ENCODE results near the gene ACTR6. TPM values are rescaled to one million over a fixed set of nuclear protein-coding genes. Genes with fewer than 3 reads are reported as not detected.
A peak's percentile ranks its signal among the peaks of the same experiment; 100 is the strongest.

Gene ACTR6
- total and polyA plus RNA-seq, 2 of the 4 experiments (the other 2 are of a cell fraction) = 9.7 to 10.2 TPM

DNA sequence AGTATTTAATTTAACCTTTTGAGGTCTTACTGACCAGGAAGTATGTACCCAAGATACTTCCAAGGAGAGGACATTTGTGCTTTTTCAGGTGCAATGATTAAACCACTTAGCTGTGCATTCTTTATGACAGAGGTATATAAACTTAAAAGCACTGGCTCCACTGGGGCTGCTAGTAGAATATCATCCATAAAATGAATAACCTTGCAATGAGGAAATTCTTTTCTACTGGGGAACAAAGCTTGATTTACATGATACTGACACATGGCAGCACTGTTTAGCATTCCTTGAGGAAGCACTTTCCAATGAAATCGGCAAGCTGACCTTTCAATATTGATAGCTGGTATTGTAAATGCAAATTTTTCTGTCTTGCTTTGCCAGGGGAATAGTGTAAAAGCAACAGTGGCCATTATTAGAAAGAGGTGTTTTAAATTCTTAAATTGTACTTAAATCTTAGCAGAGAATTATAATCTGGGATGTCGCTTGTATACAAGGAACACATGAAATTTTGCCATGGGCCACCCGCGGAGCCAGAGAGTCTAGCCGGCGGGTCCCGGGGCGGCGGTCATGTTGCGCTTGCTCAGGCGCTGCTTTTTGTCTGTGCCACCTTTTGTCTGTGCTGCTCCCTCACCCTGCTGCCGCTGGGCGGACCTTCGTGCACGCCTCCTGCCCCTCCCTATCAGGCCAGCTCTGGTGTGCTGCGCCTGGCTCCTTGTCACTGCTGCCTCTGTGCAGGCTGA lies 37.0 kb upstream of the ACTR6 start:
- intact Hi-C loops (cut with micrococcal nuclease) = no loop called here

More for the DNA sequence above, 37.0 kb upstream of the ACTR6 start:
- H3K56ac ChIP-seq (ENCODE audit: extremely low read depth, insufficient read depth, low read length) = no peak overlapping the region
- WGBS, 2 experiments (ENCODE audit: extremely low coverage in 2 of 2, insufficient read length in 1 of 2) = 1% methylated on average over 12 of the region's 16 CpGs; no CpG with 5 or more reads in 1 of the 2 experiments
- no peaks in the 10 kb centered on the region for H3K36me3 ChIP-seq (ENCODE audit: control insufficient read depth, insufficient read depth, low read length)
- H3K18ac ChIP-seq (ENCODE audit: low read depth, low read length) = no peak overlapping the region
- no peak overlapping the region for H3K23ac ChIP-seq (ENCODE audit: low read depth, low read length)
- ChIA-PET POLR2A (ENCODE audit: unreplicated experiment) (no interaction called here), CTCF (interaction anchor here (1.0 to 1.5 kb wide), 2 partner anchors 9 to 37 kb away, joined by 3 to 5 read pairs; partner anchors contain the start of gene ACTR6)
- TF ChIP-seq NFE2L2 (IDR thresholded peaks at IDR 0.05; ENCODE audit: low read depth, low read length) = no peak
- TF ChIP-seq MXI1 (IDR thresholded peaks at IDR 0.05; ENCODE audit: borderline replicate concordance, low read depth, low read length) = no peak
- no peak for TF ChIP-seq CHD1 (IDR thresholded peaks at IDR 0.05; ENCODE audit: low read depth, low read length)
- TF ChIP-seq, protein P1, sequence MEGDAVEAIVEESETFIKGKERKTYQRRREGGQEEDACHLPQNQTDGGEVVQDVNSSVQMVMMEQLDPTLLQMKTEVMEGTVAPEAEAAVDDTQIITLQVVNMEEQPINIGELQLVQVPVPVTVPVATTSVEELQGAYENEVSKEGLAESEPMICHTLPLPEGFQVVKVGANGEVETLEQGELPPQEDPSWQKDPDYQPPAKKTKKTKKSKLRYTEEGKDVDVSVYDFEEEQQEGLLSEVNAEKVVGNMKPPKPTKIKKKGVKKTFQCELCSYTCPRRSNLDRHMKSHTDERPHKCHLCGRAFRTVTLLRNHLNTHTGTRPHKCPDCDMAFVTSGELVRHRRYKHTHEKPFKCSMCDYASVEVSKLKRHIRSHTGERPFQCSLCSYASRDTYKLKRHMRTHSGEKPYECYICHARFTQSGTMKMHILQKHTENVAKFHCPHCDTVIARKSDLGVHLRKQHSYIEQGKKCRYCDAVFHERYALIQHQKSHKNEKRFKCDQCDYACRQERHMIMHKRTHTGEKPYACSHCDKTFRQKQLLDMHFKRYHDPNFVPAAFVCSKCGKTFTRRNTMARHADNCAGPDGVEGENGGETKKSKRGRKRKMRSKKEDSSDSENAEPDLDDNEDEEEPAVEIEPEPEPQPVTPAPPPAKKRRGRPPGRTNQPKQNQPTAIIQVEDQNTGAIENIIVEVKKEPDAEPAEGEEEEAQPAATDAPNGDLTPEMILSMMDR (conservative IDR thresholded peaks at IDR 0.05; ENCODE audit: low read depth, low read length) = 0 out of 2 replicates have a peak, but pooled peaks have one; percentile 5
- TF ChIP-seq SMC3 (IDR thresholded peaks at IDR 0.05; ENCODE audit: low read depth, low read length) = no peak
- TF ChIP-seq CEBPB (IDR thresholded peaks at IDR 0.05; ENCODE audit: low read depth, low read length) = no peak
- TF ChIP-seq RCOR1 (IDR thresholded peaks at IDR 0.05; ENCODE audit: insufficient replicate concordance, low read length) = no peak
- TF ChIP-seq FOS (IDR thresholded peaks at IDR 0.05; ENCODE audit: low read depth, low read length) = no peak
- TF ChIP-seq, protein P2, sequence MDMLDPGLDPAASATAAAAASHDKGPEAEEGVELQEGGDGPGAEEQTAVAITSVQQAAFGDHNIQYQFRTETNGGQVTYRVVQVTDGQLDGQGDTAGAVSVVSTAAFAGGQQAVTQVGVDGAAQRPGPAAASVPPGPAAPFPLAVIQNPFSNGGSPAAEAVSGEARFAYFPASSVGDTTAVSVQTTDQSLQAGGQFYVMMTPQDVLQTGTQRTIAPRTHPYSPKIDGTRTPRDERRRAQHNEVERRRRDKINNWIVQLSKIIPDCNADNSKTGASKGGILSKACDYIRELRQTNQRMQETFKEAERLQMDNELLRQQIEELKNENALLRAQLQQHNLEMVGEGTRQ (IDR thresholded peaks at IDR 0.05; ENCODE audit: low read depth, low read length) = no peak
- no peak overlapping the region for H2AK9ac ChIP-seq (replicated peaks; ENCODE audit: low read depth, low read length, poor library complexity)
- dilution Hi-C loops (cut with HindIII; ENCODE audit: low sequenced_read_pairs, unreplicated experiment) (no loop called here), in situ Hi-C loops (cut with MboI; ENCODE audit: low sequenced_read_pairs) (no loop called here)
- H4K91ac ChIP-seq (ENCODE audit: insufficient read depth, low read depth, low read length) = no peak overlapping the region
- H4K5ac ChIP-seq (ENCODE audit: low read depth, low read length) = no peak overlapping the region
- no peak overlapping the region for H2BK120ac ChIP-seq (ENCODE audit: low read depth, low read length)
- BruUV-seq (replicated peaks) = no TSS peak
- no peaks in the 10 kb centered on the region for H3K4me1 ChIP-seq (ENCODE audit: control insufficient read depth, insufficient read depth, low read length)
- no peaks in the 10 kb centered on the region for H3K9me1 ChIP-seq (ENCODE audit: insufficient read depth, low read length)
- H3K14ac ChIP-seq (replicated peaks; ENCODE audit: low read depth, low read length) = no peak overlapping the region
- H3K27me3 ChIP-seq (ENCODE audit: control insufficient read depth, insufficient read depth, low read length) = peaks cover 9% of the 10 kb centered on the region; the same call in 1 of the 2 replicates
- H3K9me3 ChIP-seq (ENCODE audit: control insufficient read depth, insufficient read depth, low read length) = no peaks in the 10 kb centered on the region
- ATAC-seq (ENCODE audit: low read depth) (peak; percentile 99), DNase-seq (peak; percentile 33)
- no peaks in the 10 kb centered on the region for H4K20me1 ChIP-seq (ENCODE audit: insufficient read depth, low read length)
- H2BK5ac ChIP-seq (ENCODE audit: low read depth, low read length, poor library complexity, severe bottlenecking) = no peak overlapping the region
- no peak overlapping the region for H2BK15ac ChIP-seq (ENCODE audit: low read depth, low read length)
- peak overlapping the region; percentile 53 for H2AFZ ChIP-seq (replicated peaks; ENCODE audit: low read length, poor library complexity)
- no peak overlapping the region for H4K8ac ChIP-seq (ENCODE audit: low read depth in 2 of 2, low read length in 2 of 2)
- H3K4me2 ChIP-seq (ENCODE audit: low read depth, low read length) = peak overlapping the region; percentile 19
- H2AK5ac ChIP-seq (ENCODE audit: low read depth, low read length) = no peak overlapping the region
- no peak overlapping the region for H3K9ac ChIP-seq (ENCODE audit: low read depth, low read length)
- H3K79me1 ChIP-seq (ENCODE audit: low read depth in 1 of 2, low read length in 2 of 2) = no peaks in the 10 kb centered on the region
- no peak overlapping the region for H3K4me3 ChIP-seq (ENCODE audit: insufficient read depth, low read depth, low read length)
- H3K27ac ChIP-seq (ENCODE audit: insufficient read depth, low read length) = no peak overlapping the region
- H3K4ac ChIP-seq (ENCODE audit: low read depth, low read length) = no peak overlapping the region
- no peak overlapping the region for H2BK20ac ChIP-seq (ENCODE audit: low read depth, low read length)

Measured in IMR-90 (cell line).